GM21526 (cell line): ENCODE results near the gene BRD7.

Experiments used
- ATAC-seq: cut with Tn5 transposase; IDR thresholded peaks from one replicate; pipeline ENCODE4 v1.9.1; 2021; ENCODE audit warnings: moderate library complexity; ENCODE audit not compliant: unreplicated experiment, low FRiP score

The BRD7 gene

GRCh38 chr16:50368410-50369132 lies at the start of gene BRD7:
Gene BRD7 (minus strand): TSS chr16:50368988. CDS start chr16:50368774, 214 bp downstream.
- peak; percentile 73 for ATAC-seq

DNA sequence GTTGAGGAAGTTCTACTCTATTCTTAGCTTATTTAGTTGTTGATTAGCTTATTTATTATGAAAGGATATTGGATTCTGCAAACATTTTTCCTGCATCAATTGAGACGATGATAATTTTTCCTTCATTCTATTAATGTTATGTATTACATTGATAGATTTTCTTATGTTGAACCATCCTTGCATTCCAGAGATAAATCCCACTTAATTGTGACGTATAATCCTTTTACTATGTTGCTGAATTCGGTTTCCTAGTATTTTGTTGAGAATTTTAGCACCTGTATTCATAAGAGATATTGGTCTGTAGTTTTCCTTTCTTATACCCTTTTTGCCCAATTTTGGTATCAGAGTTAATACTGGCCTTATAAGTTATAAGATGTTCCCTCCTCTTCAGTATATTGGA lies 47.6 kb upstream of the BRD7 start:
- ATAC-seq, result no peak

DNA sequence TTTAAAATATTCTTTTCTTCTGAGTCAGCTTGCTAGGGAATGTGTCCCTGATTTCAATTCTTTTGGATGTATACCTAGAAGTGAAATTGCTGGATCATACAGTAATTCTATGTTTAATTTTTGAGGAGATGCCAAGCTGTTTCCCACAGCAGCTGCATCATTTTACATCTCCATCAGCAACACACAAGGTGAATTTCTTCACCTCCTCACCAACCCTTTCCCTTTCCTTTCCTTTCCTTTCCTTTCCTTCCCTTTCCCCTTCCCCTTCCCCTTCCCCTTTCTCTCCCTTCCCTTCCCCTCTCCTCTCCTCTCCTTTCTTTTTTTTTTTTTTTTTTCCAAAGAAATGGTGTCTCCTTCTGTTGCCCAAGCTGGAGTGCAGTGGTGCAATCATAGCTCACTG lies 45.4 kb upstream of the BRD7 start:
- no peak for ATAC-seq

- no peak for ATAC-seq
Measured at GRCh38 chr16:50411034-50411433, 42.2 kb upstream of the BRD7 start.

DNA sequence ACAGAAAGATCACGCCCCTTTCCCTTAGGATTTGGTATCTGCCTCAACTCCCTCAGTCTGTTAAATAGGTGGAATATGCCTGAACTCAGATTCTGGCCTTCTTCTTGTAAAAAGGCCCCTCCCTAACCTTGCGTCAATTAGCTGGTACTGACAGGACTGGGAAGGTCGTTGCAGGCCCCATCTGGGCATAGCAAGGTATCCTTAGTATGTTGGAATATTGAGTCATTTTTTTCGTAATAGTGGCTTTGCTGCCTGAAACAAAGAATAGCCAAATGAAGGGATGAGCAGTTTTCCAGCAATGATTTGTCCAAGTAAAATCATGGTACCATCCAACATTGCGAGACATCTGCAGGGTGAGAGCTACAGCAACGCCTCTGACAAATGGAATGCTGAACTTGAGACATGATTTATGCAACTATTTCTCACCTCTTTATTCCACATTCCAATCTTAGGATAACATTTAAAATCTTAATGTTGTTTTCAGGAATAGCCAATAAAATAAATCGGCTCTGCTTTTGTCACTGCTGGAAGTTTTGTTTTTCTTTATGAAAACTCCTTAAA lies 39.3 kb upstream of the BRD7 start:
- no peak for ATAC-seq

GRCh38 chr16:50407351-50407750 lies 38.6 kb upstream of the BRD7 start:
- ATAC-seq, result no peak

GRCh38 chr16:50403491-50403890 lies 34.7 kb upstream of the BRD7 start:
- no peak for ATAC-seq

- ATAC-seq, result no peak
Measured at GRCh38 chr16:50402298-50402895, 33.6 kb upstream of the BRD7 start.

- no peak for ATAC-seq
Measured at GRCh38 chr16:50401355-50401754, 32.6 kb upstream of the BRD7 start.

GRCh38 chr16:50400967-50401348 lies 32.2 kb upstream of the BRD7 start:
- no peak for ATAC-seq

GRCh38 chr16:50400312-50400966 lies 31.7 kb upstream of the BRD7 start:
- ATAC-seq, result no peak

- ATAC-seq, result no peak
Measured at GRCh38 chr16:50399411-50399810, 30.6 kb upstream of the BRD7 start.

DNA sequence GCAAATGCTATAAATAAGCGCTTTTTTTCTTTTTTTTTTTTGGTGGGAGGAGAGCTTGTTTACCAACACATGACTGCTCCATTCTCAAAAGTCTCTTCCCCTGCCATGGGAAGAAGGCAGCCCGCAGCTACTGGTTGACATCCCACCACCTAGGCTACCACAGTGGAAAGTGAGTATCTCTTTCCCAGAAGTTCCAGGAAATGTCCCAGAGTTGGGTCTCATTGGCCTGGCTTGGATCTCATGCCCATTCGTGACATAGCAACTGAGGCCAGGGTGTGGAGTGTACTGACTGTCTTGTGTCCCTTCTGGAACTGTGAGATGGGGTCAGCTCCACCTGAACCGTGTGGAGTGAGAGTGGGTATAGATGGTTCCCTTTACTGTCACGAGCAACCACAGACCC lies 29.5 kb upstream of the BRD7 start:
- no peak for ATAC-seq

DNA sequence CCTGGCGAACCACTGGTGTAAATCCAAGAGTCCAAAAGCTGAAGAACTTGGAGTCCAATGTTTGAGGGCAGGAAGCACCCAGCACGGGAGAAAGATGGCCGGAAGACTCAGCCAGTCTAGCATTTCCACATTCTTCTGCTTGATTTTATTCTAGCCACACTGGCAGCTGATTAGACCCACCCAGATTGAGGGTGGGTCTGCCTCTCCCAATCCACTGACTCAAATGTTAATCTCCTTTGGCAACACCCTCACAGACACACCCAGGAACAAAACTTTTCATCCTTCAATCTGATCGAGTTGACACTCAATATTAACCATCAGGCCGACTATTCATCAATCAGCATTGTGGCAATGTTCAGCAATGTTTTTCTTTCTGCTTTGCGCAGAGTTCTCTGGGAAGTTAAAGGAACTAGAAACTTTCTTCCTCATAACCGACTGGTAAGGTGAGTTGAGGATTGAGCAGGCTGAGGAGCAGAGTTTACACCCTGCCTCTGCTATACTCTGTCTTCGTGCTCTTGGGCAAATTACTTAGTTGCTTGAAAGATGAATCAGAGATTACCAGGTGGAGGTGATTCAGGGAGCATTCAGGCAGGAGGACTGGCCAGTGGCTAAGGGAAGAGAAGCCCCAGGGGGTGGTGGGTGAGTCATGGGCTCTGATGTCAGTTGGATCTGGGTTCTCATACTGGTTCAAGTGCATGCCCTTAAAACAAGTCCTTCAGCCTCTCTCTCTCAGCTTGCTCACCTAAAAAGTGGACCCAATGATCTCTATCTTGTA lies 28.2 kb upstream of the BRD7 start:
- no peak for ATAC-seq

DNA sequence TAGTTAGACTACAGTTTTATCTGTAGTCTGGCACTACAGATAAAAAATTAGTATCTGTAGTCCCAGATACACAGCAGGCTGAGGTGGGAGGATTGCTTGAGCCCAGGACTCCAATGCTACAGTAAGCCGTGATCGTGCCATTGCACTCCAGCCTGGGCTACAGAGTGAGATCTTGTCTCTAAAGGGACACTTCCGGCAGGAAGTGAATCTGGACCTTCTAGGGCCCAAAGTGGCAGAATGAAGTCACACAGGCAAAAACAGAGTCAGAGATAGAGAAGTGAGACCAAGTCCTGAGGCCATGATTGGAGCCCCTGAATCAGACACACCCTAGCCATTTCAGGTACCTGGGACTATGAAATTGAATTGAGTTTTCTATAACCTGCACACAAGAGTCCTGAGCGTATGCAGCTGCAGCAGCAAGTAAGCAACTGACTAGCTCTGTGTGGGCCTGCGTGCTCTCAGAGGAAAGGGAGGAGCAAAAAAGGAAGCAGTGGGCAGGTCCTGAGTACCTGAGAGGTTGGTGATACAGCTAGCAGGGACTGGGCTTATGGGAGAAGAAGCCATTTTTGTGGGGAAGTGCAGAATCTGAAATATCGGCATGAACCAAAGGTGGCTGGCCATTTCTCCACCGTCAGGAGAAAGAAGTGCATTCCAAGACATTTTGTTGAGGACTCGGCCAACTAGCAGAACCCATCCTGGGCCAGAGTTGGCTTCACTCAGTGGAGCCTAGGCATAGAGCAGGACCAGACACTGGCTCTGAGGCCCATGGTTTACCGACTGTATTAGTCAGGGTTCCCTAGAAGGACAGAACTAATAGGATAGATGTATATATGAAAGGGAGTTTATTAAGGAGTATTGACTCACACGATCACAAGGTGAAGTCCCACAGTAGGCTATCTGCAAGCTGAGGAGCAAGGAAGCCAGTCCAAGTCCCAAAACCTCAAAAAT lies 27.2 kb upstream of the BRD7 start:
- ATAC-seq, result peak; percentile 75

DNA sequence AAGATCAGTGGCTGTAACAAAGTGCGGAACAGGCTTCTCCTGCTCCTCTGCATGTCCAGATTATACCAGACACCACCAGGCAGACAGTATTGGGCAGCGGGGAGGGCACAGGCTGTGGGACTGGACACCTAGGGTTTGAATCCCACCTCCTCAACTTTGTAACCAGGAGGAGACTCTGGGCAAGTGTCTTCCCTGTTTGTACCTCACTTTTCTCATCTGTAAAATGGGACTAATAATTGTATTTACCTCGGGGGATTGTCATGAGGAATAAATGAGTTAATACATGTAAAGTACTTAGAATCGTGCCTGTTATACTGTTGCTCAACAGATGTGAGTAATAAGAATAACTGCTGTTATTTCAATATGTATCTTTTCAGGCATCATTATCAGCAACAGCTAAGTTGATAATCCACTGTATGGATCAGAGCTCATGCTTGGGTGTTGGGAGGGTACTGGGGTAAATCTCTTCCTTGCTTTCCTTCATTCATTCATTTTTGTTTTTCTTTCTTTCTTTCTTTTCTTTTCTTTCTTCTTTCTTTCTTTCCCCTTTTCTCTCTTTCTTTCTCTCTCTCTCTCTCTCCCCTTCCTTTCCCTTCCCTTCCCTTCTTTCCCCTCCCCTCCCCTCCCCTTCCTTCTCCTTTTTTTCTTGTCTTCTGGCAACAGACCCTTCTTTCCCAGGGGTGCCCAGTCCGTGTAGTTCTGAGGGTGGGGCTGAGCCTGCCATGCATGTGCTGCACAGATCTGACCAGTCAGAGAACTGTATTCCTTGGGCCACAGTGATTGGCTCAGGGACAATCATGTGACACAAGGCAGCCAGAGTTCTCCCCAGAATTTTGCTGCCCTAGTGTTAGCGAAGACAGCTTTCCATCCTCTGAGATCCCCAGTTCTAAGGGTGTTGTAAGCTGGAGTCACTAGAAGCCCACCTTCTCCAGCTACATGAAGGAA lies 25.3 kb upstream of the BRD7 start:
- ATAC-seq, result no peak

DNA sequence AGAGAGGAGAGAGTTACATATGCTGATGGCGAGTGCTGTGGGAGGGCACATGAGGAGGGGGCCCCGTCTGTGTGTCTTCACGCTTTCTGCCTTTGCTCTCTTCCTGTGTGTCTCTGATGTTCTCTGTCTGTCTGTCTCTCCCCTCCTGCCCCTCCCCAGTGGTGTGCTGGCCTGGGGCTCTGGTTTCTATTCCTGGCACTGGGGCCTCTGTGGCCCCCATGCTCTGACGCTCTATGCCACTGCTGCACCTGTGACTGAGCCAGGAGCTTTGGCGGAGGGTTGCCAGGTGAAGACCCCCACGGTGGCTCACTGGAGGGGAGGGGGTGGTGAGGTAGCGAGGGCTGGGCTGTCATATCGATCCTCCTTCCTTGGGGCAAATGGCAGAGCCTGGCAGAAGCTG lies 24.6 kb upstream of the BRD7 start:
- no peak for ATAC-seq

DNA sequence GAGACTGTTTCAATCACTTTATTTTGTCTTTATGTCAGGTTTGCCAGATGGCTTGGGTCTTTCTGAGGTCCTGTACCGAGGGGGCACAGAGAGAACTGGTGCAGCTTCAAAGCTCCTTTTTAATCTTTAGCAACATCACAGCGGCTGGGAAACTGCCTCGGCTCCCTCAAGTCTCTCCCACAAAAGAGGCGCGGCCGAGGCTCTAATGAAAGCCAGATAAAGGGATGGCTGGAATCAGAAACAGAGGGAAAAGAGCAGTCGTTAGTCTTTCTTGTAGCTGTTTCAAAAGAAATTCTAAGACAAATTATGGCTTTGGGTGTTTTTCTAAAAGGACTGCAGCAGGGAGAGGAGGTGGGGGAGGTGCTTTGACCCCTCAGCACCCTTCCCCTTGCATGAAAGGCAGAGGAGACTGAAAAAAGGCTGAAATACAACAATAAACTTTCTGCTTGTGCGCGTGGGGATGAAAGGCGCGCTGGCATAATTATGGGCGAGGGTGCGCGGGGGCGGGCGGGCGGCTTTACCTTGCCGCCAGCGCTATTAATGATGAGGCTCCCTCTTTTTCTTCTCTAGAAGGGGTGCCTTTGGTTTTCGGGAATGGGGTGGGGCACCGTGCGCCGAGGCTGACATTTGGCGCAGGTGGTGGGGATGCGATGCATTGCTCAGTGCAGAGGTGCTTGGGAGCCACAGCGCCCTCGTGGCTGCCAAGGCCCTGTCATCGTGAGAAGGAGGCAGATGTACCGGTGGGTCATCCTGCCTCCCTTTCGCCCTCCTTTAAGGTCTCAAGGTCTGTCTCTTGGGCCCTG lies 22.3 kb upstream of the BRD7 start:
- ATAC-seq, result no peak
